Activated T-helper 1 cell treated with anti-CD3 and anti-CD28 coated beads, Interleukin-12 subunit alpha, Interleukin-12 subunit beta, Interleukin-2, Interleukin-4 antibody, amounts not matched to agents 30 ng/mL and 10 ng/mL and 1 ng/mL, durations not matched to agents 14 hours and 24 hours and 36 hours (primary cell): ENCODE data around the gene DGKQ. TPM values are rescaled to one million over a fixed set of nuclear protein-coding genes. Genes with fewer than 3 reads are reported as not detected.
A peak's percentile ranks its signal among the peaks of the same experiment; 100 is the strongest.
"Not testable (repeated sequence)": the region's sequence is repeated elsewhere in the genome, so short reads cannot be mapped to it uniquely, and the experiment has no call there.

Experiments
- DNase-seq: peaks from one replicate; pipeline ENCODE4 v3.0.0; 2021; ENCODE audit warnings: low spot score
- H3K27ac Mint-ChIP-seq: one replicate; pipeline ENCODE4 v1.8.0; 2021; ENCODE audit warnings: mild to moderate bottlenecking, mixed read lengths
- H3K27me3 Mint-ChIP-seq: one replicate; pipeline ENCODE4 v1.8.0; 2022; ENCODE audit warnings: mild to moderate bottlenecking, moderate library complexity, mixed read lengths; ENCODE audit not compliant: insufficient read depth
- H3K36me3 Mint-ChIP-seq: one replicate; pipeline ENCODE4 v1.8.0; 2021; ENCODE audit warnings: low read depth, mixed read lengths
- H3K4me1 Mint-ChIP-seq: one replicate; pipeline ENCODE4 v1.8.0; 2021; ENCODE audit warnings: low read depth, mixed read lengths
- H3K4me3 Mint-ChIP-seq: one replicate; pipeline ENCODE4 v1.8.0; 2021; ENCODE audit warnings: mild to moderate bottlenecking, moderate library complexity, mixed read lengths
- H3K9me3 Mint-ChIP-seq: one replicate; pipeline ENCODE4 v1.8.0; 2021; ENCODE audit warnings: mixed read lengths
- intact Hi-C: fragments of 100-400 bp; cut with micrococcal nuclease; formaldehyde crosslinking; loops from one replicate; pipeline ENCODE4 v1.15.1; 2024
- total RNA-seq: library from RNA; stranded (reverse); gene quantifications from 2 replicates; pipeline ENCODE4 v1.2.3, GENCODE V29; 2022

Gene DGKQ
- total RNA-seq, 1 donor from 2014 or later = 17.8 TPM

GRCh38 chr4:929096-929765, 44.1 kb downstream of the DGKQ start:
- intact Hi-C loops = no loop called here
- Mint-ChIP-seq H3K4me3 (peak overlapping the region; percentile 26), H3K27ac (no peak overlapping the region), H3K36me3 (peaks cover 7% of the 10 kb centered on the region), H3K27me3 (no peaks in the 10 kb centered on the region), H3K4me1 (peaks cover 53% of the 10 kb centered on the region), H3K9me3 (no peaks in the 10 kb centered on the region)
- no peak for DNase-seq

- H3K36me3 Mint-ChIP-seq, DNase-seq, intact Hi-C loops, H3K27me3 Mint-ChIP-seq, H3K9me3 Mint-ChIP-seq, H3K4me3 Mint-ChIP-seq, H3K27ac Mint-ChIP-seq: not testable (repeated sequence)
- H3K4me1 Mint-ChIP-seq = peaks cover 55% of the 10 kb centered on the region
Observed at GRCh38 chr4:927566-927965, 45.8 kb downstream of the DGKQ start.

- Mint-ChIP-seq H3K4me3 (no peak overlapping the region), H3K27ac (peak overlapping the region; percentile 70), H3K9me3 (no peaks in the 10 kb centered on the region), H3K36me3 (peaks cover 13% of the 10 kb centered on the region), H3K4me1 (peaks cover 62% of the 10 kb centered on the region), H3K27me3 (no peaks in the 10 kb centered on the region)
- intact Hi-C loops = no loop called here
- no peak for DNase-seq
Observed at GRCh38 chr4:926538-926937, 46.8 kb downstream of the DGKQ start.

GRCh38 chr4:925771-926500, 47.4 kb downstream of the DGKQ start:
- Mint-ChIP-seq H3K9me3 (no peaks in the 10 kb centered on the region), H3K27me3 (no peaks in the 10 kb centered on the region), H3K36me3 (peaks cover 17% of the 10 kb centered on the region), H3K27ac (peak overlapping the region; percentile 70), H3K4me1 (peaks cover 63% of the 10 kb centered on the region), H3K4me3 (no peak overlapping the region)
- intact Hi-C loops = no loop called here
- no peak for DNase-seq

GRCh38 chr4:925171-925570, 48.2 kb downstream of the DGKQ start:
- Mint-ChIP-seq H3K36me3 (peaks cover 18% of the 10 kb centered on the region), H3K4me1 (peaks cover 55% of the 10 kb centered on the region), H3K27ac (no peak overlapping the region), H3K27me3 (no peaks in the 10 kb centered on the region), H3K9me3 (no peaks in the 10 kb centered on the region), H3K4me3 (peak overlapping the region; percentile 30)
- intact Hi-C loops = no loop called here
- no peak for DNase-seq

- Mint-ChIP-seq H3K4me3 (peak overlapping the region; percentile 53), H3K27ac (peak overlapping the region; percentile 77), H3K9me3 (no peaks in the 10 kb centered on the region), H3K4me1 (peaks cover 50% of the 10 kb centered on the region), H3K27me3 (no peaks in the 10 kb centered on the region), H3K36me3 (peaks cover 23% of the 10 kb centered on the region)
- DNase-seq = no peak
- intact Hi-C loops = loop anchor here (1.0 kb wide), 2 partner anchors 8 to 45 kb away; partner anchors contain the start of genes GAK and TMEM175
Observed at GRCh38 chr4:924107-925096, 49.0 kb downstream of the DGKQ start.

GRCh38 chr4:921830-922331, 51.5 kb downstream of the DGKQ start:
- H3K27me3 Mint-ChIP-seq = no peaks in the 10 kb centered on the region
- H3K4me1 Mint-ChIP-seq = peaks cover 48% of the 10 kb centered on the region
- H3K4me3 Mint-ChIP-seq = peak overlapping the region; percentile 34
- peaks cover 30% of the 10 kb centered on the region for H3K36me3 Mint-ChIP-seq
- DNase-seq = no peak
- H3K27ac Mint-ChIP-seq = peak overlapping the region; percentile 64
- intact Hi-C loops = no loop called here
- no peaks in the 10 kb centered on the region for H3K9me3 Mint-ChIP-seq

GRCh38 chr4:919004-919680, 54.2 kb downstream of the DGKQ start:
- H3K27ac Mint-ChIP-seq, H3K9me3 Mint-ChIP-seq, DNase-seq, intact Hi-C loops, H3K27me3 Mint-ChIP-seq, H3K4me3 Mint-ChIP-seq: not testable (repeated sequence)
- H3K36me3 Mint-ChIP-seq = peaks cover 26% of the 10 kb centered on the region
- H3K4me1 Mint-ChIP-seq = peaks cover 49% of the 10 kb centered on the region

- H3K4me3 Mint-ChIP-seq, H3K9me3 Mint-ChIP-seq, intact Hi-C loops, H3K27ac Mint-ChIP-seq, DNase-seq, H3K27me3 Mint-ChIP-seq: not testable (repeated sequence)
- Mint-ChIP-seq H3K36me3 (peaks cover 26% of the 10 kb centered on the region), H3K4me1 (peaks cover 48% of the 10 kb centered on the region)
Observed at GRCh38 chr4:918591-918990, 54.8 kb downstream of the DGKQ start.

- H3K27ac Mint-ChIP-seq = no peak overlapping the region
- peaks cover 26% of the 10 kb centered on the region for H3K36me3 Mint-ChIP-seq
- DNase-seq = no peak
- intact Hi-C loops = no loop called here
- no peak overlapping the region for H3K4me3 Mint-ChIP-seq
- peaks cover 45% of the 10 kb centered on the region for H3K4me1 Mint-ChIP-seq
- H3K27me3 Mint-ChIP-seq = no peaks in the 10 kb centered on the region
- H3K9me3 Mint-ChIP-seq = no peaks in the 10 kb centered on the region
Observed at GRCh38 chr4:917992-918391, 55.4 kb downstream of the DGKQ start.

GRCh38 chr4:917466-917865, 55.9 kb downstream of the DGKQ start:
- no peak overlapping the region for H3K27ac Mint-ChIP-seq
- peaks cover 26% of the 10 kb centered on the region for H3K36me3 Mint-ChIP-seq
- no peaks in the 10 kb centered on the region for H3K9me3 Mint-ChIP-seq
- DNase-seq = no peak
- no peaks in the 10 kb centered on the region for H3K27me3 Mint-ChIP-seq
- no peak overlapping the region for H3K4me3 Mint-ChIP-seq
- intact Hi-C loops = no loop called here
- peaks cover 40% of the 10 kb centered on the region for H3K4me1 Mint-ChIP-seq

GRCh38 chr4:915595-915994, 57.8 kb downstream of the DGKQ start:
- Mint-ChIP-seq H3K4me1 (peaks cover 27% of the 10 kb centered on the region), H3K27me3 (no peaks in the 10 kb centered on the region), H3K4me3 (peak overlapping the region; percentile 38), H3K36me3 (peaks cover 26% of the 10 kb centered on the region), H3K27ac (peak overlapping the region; percentile 15), H3K9me3 (no peaks in the 10 kb centered on the region)
- no peak for DNase-seq
- intact Hi-C loops = no loop called here
